T47D (cell line): ENCODE results near the gene RDH5.
A peak's percentile ranks its signal among the peaks of the same experiment; 100 is the strongest.

Source experiments
- DNase-seq, 2 experiments: peaks; one replicate each; pipeline versions ENCODE4 v3.0.0 to v3.0.0-alpha.2; 2011 to 2012; ENCODE audit warnings: low read depth in 1 of 2, low spot score in 1 of 2
- JUND ChIP-seq: IDR thresholded peaks from 2 replicates; pipeline ENCODE4 v1.6.1; 2012; ENCODE audit warnings: low read depth
- in situ Hi-C: cut with HindIII; loops from 2 replicates; pipeline ENCODE4 v1.10.0; 2016; ENCODE audit warnings: low sequenced_read_pairs, low pct_unique_long_range_greater_than_20kb

The RDH5 gene, protein sequence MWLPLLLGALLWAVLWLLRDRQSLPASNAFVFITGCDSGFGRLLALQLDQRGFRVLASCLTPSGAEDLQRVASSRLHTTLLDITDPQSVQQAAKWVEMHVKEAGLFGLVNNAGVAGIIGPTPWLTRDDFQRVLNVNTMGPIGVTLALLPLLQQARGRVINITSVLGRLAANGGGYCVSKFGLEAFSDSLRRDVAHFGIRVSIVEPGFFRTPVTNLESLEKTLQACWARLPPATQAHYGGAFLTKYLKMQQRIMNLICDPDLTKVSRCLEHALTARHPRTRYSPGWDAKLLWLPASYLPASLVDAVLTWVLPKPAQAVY

GRCh38 chr12:55720071-55720564 lies at the start of gene RDH5:
RDH5 (plus strand) TSS chr12:55720393; CDS start chr12:55721185, 792 bp downstream.
- DNase-seq: no peak

GRCh38 chr12:55671746-55672145 lies 48.4 kb upstream of the RDH5 start:
- in situ Hi-C loops: no loop called here

More at GRCh38 chr12:55720071-55720564, at the start of gene RDH5:
- in situ Hi-C loops: no loop called here
- TF ChIP-seq JUND: no peak

GRCh38 chr12:55673638-55674037 lies 46.6 kb upstream of the RDH5 start:
- TF ChIP-seq JUND: no peak
- no peak for DNase-seq
- in situ Hi-C loops: no loop called here

More at GRCh38 chr12:55671746-55672145, 48.4 kb upstream of the RDH5 start:
- no peak for TF ChIP-seq JUND
- DNase-seq: peak in 1 of 2 experiments; percentile 18

DNA sequence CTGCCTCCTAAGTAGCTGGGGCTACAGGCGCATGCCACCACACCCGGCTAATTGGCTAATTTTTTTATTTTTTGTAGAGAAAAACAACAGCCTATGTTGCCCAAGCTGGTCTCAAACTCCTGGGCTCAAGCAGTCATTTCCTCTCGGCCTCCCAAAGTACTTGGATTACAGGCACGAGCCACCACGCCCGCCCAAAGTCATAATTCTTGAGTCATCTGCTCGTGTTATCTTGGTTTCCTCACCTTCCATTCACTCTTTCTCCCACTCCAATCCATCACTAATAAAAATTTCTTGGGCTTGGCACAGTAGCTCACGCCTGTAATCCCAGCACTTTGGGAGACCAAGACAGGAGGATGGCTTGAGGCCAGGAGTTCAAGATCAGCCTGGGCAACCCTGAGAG lies 44.5 kb upstream of the RDH5 start:
- DNase-seq: no peak
- no peak for TF ChIP-seq JUND
- in situ Hi-C loops: no loop called here

- no peak for TF ChIP-seq JUND
- in situ Hi-C loops: no loop called here
- no peak for DNase-seq
Measured at GRCh38 chr12:55676707-55677106, 43.5 kb upstream of the RDH5 start.

GRCh38 chr12:55679691-55680090 lies 40.5 kb upstream of the RDH5 start:
- DNase-seq: no peak
- in situ Hi-C loops: no loop called here
- no peak for TF ChIP-seq JUND

GRCh38 chr12:55681142-55682077 lies 38.8 kb upstream of the RDH5 start:
- peak; percentile 42 to 83 for DNase-seq
- in situ Hi-C loops: no loop called here
- no peak for TF ChIP-seq JUND

DNA sequence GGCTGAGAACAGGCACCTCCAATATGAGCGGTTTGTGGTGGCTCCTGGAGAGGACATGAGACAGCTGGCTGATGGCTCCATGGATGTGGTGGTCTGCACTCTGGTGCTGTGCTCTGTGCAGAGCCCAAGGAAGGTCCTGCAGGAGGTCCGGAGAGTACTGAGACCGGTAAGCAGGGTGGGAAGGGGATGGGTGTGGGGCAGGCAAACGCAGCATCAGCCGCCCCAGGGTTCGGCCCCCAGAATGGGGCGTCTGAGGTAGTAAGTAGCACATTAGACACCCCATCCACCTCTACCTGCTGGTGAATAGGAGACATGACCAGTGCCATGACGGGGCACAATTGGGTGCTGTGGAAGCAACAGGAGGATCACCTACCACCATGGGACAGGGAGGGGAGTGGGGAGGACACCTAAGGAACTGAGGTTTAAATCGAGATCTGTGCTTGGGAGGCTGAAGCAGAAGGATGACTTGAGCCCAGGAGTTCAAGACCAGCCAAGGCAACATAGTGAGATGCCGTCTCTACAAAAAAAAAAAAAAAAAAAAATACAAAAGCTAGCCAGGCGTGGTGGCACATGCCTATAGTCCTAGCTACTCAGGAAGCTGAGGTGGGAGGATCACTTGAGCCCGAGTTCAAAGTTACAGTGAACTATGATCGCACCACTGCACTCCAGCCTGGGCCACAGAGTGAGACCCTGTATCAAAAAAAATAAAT lies 38.0 kb upstream of the RDH5 start:
- in situ Hi-C loops: no loop called here
- TF ChIP-seq JUND: no peak
- DNase-seq: no peak

- in situ Hi-C loops: no loop called here
- TF ChIP-seq JUND: no peak
- DNase-seq: no peak
Measured at GRCh38 chr12:55683676-55684075, 36.5 kb upstream of the RDH5 start.

GRCh38 chr12:55684761-55685370 lies 35.3 kb upstream of the RDH5 start:
- TF ChIP-seq JUND: no peak
- DNase-seq: no peak

GRCh38 chr12:55685671-55686070 lies 34.5 kb upstream of the RDH5 start:
- DNase-seq: no peak
- in situ Hi-C loops: no loop called here
- TF ChIP-seq JUND: no peak

More at GRCh38 chr12:55684761-55685370, 35.3 kb upstream of the RDH5 start:
- in situ Hi-C loops: no loop called here
